Fibroblast of lung (primary cell): ENCODE results near the gene TFAP2E.

Source experiments
- EZH2 ChIP-seq: IDR thresholded peaks from 2 replicates; pipeline ENCODE4 v1.5.1; 2012; ENCODE audit warnings: low read length, control low read depth, mild to moderate bottlenecking; ENCODE audit errors: missing control alignments
- TF ChIP-seq, protein P1 (sequence below), 2 donors: IDR thresholded peaks in 1 of 2; conservative IDR thresholded peaks in 1 of 2; 1 replicate in 1 of 2; 2 replicates in 1 of 2; pipeline ENCODE4 v1.5.1; 2011 to 2012; ENCODE audit warnings: low read length in 2 of 2, control low read depth in 1 of 2, inconsistent platforms in 1 of 2, low read depth in 1 of 2, mild to moderate bottlenecking in 1 of 2

DNA sequence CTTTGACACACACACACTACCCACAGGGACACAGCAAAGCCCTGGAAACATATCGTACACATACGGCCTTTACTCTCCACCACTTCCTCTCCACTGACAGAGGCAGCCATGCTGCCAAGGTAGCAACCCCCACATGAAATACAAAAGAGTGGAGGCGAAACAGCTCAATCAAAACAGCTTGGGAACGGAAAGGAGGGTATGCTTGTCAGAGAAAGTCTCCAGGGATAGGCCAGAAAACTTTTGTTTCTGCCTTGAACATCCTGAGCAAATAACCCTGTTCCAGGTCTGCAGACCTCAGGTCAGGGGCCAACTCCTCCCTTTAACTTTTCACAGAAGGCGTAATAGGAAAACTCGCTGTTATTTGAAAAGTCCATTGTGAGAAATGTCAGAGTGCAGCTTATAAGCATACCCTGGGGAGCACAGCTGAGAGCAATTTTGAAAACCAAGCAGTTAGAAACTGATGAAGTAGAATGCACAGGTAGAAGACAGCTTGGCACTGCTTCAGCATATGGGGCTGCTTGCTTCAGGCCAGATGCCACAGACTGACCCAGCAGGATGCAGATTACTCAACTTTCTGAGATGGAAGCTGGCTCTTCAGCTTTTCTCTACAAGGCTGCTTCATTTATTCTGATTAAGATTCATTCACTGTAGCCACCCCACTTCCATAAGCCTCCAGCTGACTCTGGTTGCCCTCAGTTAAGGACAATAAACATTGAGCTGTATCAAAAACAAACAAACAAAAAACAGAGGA lies 33.9 kb upstream of the TFAP2E start:
- TF ChIP-seq, protein P1, sequence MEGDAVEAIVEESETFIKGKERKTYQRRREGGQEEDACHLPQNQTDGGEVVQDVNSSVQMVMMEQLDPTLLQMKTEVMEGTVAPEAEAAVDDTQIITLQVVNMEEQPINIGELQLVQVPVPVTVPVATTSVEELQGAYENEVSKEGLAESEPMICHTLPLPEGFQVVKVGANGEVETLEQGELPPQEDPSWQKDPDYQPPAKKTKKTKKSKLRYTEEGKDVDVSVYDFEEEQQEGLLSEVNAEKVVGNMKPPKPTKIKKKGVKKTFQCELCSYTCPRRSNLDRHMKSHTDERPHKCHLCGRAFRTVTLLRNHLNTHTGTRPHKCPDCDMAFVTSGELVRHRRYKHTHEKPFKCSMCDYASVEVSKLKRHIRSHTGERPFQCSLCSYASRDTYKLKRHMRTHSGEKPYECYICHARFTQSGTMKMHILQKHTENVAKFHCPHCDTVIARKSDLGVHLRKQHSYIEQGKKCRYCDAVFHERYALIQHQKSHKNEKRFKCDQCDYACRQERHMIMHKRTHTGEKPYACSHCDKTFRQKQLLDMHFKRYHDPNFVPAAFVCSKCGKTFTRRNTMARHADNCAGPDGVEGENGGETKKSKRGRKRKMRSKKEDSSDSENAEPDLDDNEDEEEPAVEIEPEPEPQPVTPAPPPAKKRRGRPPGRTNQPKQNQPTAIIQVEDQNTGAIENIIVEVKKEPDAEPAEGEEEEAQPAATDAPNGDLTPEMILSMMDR (conservative IDR thresholded peaks at IDR 0.05 in 1 of 2, IDR thresholded peaks at IDR 0.05 in 1 of 2; ENCODE audit: low read depth in 1 of 2, low read length in 2 of 2), result no peak
- no peak for TF ChIP-seq EZH2
